ENCODE data around the gene CRYBA2. TPM values are rescaled to one million over a fixed set of nuclear protein-coding genes. Genes with fewer than 3 reads are reported as not detected.

The CRYBA2 gene
- total RNA-seq, 1 donor from 2014 or later = not detected

DNA sequence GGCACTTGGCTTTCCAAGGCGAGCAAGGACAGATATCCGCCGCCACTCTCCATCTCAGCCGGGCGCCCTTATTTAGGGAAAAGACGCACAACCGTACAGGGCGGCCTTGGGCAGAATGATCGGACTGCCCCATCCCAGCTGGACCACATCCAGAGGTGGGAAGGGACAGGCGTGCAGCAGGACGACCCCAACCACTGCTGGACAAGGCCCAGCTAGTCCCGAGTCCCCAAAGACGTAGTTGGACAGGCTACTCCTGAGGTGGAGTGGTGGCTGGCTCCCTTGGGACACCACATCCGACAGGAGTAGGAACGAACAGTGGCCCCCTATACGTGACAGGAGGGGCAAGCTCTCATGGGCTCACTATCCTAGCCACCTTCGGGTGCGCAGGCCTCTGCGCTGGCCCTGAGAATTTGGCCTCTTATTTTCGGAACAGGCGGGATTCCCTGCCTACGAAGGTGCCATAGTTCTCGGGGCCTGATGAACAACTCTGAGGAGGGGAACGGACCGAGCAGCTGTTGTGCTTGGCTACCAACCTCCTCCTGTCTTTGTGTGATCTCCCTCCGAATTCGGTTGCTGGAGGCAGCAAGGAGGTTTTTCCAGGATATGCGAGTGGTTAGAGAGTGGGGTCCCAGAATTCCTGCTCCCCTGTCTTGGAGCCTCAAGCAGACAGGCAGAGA lies 10.5 kb downstream of the CRYBA2 start:
- no peak for DNase-seq (ENCODE audit: low read depth in 2 of 2)

DNA sequence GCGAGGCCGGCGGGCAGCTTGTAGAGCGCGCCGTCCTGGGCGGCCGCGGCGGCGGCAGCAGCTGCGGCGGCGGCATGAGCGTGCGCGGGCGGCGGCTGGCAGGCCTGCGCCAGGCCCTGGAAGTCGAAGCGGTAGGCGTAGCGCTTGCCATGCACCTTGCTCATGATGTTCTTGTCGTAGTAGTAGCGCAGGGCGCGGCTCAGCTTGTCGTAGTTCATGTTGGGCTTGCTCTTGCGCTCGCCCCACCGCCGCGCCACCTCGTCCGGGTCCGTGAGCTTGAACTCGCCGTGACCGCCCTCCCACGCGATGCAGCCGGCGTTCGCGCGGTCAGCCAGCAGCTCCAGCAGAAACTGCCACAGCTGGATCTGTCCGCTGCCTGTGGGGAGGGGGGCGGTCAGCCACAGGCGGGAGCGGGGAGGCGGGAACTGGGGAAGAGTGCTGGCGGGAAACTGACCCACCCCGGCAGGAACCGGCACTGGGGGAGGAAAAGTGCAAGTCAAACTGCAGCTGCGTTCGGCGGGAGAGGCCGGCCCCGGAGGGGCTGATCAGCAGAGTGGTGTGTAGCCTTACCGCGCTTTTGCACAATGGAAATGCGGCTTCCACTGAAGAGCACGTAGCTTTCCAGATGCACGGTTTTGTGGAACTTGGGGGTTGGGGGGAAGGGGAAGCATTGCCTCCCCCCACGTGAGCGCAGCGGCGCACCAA lies 11.2 kb downstream of the CRYBA2 start:
- no peak for DNase-seq (ENCODE audit: low read depth in 2 of 2)

DNA sequence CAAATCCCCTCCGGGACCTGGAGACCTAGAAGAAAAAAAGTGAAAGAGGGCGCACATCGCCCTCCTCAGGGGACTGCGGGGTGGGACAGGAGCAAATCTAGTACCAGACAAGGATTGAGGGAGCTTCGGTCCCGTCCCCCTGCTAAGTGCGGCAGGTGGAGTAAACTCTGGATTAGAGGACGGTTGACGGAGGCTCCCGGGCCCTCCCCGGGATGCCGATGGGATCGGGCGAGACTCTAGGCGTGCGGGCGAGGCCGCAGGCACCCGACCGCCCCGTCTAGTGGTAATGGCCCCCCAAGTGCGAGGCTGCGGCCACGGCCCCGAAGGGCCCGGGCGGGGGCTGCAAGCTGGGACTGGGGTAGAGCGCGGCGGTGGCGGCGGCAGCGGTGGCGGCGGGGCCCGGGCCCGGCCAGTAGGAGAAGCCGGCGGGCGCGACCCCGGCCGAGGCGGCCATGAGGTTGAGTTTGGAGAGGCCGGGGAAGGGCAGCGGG lies 11.8 kb downstream of the CRYBA2 start:
- DNase-seq (ENCODE audit: low read depth in 2 of 2) = no peak

DNA sequence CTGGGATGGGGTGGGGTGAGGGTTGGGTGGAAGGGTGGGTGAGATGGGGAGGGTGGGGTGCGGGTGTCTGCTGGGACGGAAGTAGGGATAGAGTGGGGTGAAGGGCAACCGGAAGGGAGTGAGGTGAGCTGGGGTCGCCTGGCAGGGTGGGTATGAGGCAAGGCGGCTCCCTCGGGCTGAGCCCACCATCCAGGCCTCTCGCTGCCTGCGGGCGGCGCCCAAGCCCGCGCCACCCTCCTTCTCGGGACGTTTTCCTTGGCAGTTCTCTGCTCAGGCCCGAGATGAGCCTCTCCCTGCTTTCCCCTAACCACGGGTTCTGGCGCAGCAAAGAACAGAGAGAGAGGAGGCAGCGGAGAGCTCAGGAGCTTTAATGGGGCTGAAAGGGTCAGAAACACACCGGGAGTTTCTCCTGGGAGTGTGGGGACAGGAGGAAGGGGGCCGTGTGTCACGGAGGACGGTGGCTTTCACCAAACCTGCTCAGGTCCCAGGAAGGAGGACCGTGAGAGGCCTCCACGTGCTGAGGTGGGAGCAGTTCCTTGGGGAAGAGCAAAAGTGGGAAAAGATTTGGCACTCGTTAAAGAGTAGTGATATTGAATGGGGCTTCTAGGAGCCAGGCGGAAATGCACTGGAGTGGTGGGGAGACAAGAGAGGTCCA lies 12.4 kb downstream of the CRYBA2 start:
- DNase-seq (ENCODE audit: low read depth in 2 of 2) = no peak

DNA sequence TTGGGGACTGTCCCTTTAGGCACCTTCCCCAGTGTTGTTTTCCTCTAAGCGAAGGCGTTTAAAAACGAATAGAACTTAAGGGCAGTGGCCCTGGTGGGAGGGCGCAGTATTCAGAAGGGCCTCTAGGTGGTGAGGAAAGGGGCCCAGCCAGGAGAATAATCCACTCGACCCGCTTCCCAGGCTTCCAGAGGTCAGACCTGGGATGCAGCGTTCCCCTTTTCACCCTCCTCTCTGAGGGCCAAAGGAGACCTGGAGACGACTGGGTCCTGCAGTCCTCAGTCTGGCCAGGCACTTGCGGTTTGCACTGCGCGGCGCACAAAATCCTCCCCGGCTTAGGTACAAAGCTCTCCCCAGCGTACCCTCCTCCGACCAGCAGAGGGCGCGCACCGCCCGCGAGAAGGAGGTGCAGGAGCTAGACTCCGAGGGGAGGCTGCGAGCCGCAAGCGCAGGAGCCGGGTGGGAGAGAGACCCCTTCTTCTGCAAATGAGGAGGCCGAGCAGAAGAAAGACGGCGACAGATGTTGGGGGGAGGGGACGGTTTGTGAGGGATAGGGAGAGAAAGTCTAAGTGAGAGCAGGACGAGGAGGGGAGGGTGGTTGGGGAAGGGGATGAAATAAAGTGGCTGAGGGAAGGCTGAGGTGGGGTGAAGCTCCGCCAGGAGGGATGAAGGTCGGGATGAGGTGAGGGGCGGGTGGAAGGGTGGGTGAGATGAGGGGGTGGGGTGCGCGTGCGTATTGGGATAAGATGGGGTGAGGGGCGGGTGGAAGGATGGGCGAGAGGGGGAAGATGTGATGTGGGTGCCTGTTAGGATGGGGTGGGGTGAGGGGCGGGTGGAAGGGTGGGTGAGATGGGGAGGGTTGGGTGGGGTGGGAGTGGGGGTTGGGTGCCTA lies 13.1 kb downstream of the CRYBA2 start:
- peak; percentile 55 to 78 for DNase-seq (ENCODE audit: low read depth in 2 of 2)

DNA sequence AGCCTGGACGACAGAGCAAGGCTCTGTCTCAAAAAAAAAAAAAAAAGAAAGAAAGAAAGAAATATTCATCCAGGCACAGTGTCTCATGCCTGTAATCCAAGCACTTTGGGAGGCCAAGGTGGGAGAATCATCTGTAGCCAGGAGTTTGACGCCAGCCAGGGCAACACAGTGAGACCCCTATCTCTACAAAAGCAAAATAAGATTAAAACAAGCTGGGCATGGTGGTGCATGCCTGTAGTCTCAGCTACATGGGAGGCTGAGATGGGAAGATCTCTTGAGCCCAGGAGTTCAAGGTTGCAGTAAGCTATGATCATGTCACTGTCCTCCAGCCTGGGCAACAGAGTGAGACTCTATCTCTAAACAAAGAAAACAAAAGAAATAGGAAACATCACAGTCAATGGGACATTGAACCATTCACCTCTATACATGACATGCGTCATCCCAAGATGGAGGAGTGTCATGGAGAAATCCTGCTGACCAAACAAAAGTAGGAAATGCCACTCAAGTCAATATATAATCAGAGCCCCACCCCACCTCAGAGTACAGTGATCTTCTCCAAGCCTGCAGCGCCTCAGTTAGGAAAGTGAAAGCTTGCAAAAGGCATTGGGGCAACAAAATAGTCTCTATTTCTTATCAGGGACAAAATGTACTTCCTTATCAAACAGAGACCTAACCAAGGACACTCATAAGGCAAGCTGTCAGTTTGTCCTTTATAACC lies 18.0 kb downstream of the CRYBA2 start:
- DNase-seq (ENCODE audit: low read depth in 2 of 2) = no peak

DNA sequence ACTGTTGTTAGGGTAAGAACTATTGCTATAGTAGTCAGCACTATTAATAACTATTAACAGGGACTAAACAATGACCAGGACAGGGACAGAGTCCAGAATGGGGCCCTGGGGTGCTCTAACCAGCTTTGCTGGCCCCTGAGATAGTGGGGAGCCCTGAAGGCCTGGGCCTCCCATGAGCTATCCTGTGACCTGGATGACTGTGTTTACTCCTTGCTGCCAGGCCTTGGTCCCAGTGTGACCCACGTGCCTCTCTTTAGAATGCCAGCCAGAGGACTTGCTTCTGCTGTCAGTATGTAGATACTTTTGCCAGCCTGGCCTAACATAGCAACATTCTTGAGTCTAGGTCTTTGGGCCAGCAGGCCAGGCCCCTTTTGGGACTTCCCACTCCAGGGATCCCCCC lies 22.3 kb downstream of the CRYBA2 start:
- no peak for DNase-seq (ENCODE audit: low read depth in 2 of 2)

DNA sequence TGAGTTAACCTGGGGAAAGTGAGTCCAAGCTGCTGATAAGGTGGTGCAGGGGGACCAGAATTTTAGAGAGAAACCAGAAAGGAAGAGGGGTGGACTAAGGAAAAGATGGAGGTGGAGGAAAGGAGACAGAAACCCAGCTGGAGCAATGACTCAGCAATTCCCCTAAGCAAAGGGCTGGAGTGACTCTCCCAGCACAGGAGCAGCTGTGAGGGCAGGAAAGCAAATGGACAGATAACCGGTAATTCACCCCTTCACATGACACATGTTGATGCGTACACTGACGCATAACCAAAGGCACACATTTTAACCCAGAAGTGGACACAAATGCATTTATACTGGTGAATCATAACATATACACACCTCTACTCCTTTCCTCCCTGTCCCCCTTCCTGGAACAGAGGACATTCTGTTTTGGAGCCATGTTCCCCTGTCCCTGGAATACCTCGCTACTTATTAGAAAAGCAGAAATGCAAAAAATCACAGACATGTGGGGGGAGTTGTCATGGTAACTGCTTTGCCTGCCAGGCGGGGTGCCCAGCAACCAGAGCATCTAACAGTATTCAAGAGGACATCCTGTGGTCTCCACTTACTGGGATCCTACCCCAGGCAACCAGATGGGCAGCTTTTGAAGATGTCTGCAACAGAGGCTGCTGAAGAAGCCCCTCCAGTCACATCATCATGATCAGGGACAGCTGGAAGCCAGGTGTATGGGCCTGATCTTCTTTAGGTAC lies 29.0 kb downstream of the CRYBA2 start:
- DNase-seq (ENCODE audit: low read depth in 2 of 2) = no peak

DNA sequence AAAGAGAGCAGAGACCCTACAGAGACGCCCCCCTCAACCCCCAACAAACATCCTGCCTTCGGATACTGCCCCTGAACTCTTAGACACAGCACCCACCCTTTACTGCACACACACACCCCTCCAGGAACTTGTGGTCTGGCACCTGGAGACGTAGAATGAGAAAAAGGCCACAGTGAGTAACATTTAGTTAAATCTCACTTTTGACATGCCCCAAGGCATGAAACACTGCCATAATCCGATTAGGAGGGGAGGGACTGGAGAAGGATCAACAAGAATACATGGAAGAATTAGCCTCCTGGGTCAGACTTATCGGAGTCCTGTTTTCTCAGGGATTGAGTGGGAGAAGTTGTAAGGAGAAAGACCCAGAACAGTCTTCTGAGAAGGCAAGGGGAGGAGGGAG lies 29.6 kb downstream of the CRYBA2 start:
- no peak for DNase-seq (ENCODE audit: low read depth in 2 of 2)

DNA sequence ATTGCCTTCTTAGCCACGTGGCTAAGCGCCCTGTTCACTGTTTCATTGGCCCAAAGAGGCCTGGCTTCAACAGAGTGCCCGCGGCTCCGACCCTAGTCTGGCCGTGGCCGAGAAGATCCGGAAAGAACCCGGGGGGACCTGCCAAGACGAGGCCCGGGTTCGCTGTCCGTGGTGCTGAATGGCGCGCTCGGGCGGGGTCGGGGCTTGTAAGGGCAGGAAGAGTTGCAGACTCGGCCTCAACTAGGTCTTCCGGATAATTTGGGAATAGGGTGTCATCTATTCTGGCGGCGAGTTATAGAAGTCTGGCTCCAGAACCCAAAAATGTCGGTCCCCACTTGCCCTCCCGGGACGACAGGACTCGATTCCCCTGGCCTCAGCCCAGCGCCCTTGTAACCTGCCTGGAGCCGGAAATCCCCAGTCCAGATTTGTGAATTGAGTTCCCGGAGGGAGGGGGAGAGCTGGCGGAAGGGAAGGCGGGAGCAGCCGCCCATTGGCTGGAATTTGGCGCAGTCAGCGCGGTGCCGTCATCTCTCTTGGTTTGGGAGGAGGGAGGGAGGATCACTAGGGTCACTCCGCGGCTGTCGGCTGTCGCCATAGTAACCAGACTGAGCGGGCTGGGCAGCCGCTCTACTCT lies 30.2 kb downstream of the CRYBA2 start:
- peak in 1 of 2 donors; percentile 49 for DNase-seq (ENCODE audit: low read depth in 2 of 2)

DNA sequence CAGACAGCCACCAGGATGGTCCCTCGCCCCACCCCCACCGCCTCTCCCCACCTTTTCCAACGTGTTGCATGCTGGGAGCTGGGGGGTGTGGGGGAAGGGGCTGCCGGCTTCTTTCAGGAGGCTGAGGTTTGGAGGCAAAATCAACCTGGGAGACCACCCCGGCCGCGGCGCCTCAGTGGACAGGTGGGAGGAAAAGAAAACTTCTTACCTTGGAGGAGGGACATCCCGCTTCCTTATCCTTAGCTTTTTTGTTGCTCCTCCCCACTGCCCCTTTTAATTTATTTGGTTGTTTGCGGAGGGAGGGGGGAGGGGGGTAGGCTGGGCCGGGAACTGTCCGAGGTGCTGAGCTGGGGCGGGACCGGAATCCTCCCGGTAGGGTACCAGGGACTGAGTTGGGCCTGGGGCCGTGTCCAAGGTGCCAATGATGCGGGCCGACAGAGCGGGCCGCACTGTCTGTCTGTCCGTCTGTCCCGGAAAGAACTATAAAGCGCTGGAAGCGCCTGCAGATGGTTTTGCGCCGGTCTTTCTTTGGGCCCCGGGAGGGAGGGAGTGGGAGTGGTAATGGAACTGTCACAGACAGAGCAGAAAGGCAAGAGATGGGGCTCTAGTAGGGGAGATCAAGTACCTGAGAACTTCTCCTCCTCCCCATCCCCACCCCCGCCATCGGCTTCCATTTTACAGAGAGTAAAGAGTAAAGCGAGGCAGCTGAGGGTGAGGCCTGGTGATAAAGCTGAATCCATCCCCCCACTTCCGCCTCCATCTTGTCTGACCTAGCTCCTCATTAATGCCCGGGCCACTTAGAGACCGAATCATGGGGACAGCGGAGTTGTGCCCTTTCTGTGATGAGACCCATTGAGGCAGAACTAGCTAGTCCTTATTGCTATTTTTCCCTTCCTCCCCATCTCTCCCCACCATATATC lies 31.3 kb downstream of the CRYBA2 start:
- DNase-seq (ENCODE audit: low read depth in 2 of 2) = no peak

DNA sequence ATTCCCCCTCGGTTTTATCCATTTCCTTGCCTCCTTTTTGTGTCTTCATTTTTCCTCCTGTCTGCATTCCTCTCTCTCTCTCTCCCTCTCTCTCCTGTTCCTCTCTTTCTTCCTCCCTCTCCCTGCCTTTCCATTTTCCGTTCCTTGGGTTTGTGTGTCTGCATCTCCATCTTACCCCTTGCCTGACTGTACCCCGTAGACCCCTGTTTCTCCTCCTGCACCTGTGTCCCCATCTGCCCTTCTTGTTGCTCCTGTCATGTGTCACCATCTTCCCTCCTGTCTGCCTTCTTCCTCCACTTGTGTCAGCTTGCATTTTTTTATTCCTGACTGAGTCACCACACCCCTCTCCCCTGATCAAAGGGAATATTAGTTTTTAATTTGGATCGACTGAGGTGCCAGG lies 32.0 kb downstream of the CRYBA2 start:
- no peak for DNase-seq (ENCODE audit: low read depth in 2 of 2)

DNA sequence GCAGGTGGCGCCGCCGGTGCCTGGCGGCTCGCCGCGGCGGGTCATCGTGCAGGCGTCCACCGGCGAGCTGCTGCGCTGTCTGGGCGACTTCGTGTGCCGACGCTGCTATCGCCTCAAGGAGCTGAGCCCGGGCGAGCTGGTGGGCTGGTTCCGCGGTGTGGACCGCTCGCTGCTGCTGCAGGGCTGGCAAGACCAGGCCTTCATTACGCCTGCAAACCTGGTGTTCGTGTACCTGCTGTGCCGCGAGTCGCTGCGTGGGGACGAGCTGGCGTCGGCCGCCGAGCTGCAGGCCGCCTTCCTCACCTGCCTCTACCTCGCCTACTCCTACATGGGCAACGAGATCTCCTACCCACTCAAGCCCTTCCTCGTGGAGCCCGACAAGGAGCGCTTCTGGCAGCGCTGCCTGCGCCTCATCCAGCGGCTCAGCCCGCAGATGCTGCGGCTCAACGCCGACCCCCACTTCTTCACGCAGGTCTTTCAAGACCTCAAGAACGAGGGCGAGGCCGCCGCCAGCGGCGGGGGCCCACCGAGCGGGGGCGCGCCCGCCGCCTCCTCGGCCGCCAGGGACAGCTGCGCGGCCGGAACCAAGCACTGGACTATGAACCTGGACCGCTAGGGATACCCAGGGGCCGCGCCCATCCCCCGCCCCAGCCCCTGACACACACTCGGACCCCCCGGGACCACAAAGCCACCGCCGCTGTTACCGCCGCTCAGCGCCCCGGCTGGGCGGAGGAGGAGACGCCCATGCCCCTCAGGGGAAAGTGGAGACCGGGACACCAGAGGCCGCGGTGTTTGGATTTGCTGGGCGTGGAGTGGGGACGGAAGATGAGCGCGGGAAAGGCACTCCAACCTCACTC lies 32.7 kb downstream of the CRYBA2 start:
- no peak for DNase-seq (ENCODE audit: low read depth in 2 of 2)

DNA sequence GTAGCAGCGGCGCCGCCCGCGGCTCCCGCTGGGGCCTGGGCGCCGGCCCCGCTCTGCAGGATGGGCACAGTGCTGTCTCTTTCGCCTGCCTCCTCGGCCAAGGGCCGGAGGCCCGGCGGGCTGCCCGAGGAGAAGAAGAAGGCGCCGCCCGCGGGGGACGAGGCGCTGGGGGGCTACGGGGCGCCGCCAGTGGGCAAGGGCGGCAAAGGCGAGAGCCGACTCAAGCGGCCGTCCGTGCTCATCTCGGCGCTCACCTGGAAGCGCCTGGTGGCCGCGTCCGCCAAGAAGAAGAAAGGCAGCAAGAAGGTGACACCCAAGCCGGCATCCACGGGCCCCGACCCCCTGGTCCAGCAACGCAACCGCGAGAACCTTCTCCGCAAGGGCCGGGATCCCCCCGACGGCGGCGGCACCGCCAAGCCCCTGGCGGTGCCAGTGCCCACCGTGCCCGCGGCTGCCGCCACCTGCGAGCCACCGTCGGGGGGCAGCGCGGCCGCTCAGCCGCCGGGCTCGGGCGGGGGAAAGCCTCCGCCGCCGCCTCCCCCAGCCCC lies 33.4 kb downstream of the CRYBA2 start:
- no peak for DNase-seq (ENCODE audit: low read depth in 2 of 2)

DNA sequence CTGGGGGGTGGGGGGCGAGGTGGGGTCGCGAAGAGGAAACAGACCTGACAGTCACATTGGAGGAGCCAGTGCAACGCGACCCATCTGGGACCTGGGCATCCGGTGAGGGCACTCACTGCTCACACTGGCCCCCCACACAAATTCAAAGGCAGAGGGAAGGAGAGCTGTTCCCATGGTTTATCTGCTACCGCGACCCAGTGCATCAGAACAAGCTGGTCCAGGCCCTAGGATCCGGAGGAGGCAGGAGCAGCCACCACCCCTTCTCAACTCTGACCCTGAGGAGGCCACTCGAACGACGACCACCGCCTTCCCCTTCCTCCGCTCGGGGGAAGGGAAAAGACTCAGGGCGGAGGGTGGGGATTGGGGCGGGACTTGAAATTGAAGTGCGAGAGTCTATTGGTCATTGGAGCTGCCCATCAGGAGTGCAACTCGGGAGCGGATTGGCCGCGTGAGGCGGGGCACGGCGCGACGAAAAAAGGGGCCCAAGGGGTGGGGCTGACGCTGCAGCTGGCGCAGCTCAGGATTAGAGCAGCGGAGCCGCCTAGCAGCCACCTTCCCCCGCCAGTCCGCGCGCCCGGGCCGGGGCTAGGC lies 34.0 kb downstream of the CRYBA2 start, which contains the start of gene CDK5R2:
TSS of gene CDK5R2 (plus strand) at position 526 of the 591 bp plus-strand sequence. CDS start 155 bp downstream, outside the sequence.
- peak; percentile 52 to 73 for DNase-seq (ENCODE audit: low read depth in 2 of 2)

DNA sequence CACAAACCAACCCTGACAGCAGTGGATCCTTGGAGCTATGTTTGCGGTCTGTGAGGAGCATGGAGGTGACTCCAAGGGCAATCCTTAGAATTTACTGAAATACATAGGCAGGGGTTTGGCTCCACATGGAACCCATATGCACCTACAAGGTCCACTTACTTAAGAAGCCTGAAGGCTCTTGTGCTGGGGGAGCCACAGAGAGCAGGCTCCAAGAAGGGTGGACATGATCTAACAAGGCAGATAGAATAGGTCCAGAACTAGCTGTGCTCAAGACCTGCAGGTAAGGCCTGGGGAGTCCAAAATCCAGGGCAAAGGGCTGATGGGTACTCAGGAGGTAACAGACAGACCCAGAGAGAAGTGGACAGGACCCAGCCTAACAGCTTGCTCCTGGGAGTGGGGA lies 34.9 kb downstream of the CRYBA2 start:
- DNase-seq (ENCODE audit: low read depth in 2 of 2) = no peak

DNA sequence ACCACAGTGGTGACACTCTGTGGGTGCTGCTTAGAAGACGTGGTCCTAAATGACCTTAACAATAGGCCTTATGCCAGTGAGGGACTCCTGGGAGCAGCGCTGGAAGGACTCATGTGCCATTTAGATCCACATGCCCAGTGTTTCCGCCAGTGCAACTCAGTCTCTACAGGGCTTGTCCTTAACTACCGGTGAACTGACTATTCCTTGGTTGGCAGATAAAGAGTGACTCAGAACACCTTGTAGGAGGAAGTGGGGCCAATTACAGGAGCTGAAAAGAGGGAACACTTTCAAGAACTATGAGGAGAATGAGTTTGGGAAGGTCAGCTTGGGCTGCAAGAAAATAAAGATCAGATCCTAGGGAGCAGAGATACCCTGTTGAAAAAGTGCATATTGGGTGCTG lies 35.6 kb downstream of the CRYBA2 start:
- no peak for DNase-seq (ENCODE audit: low read depth in 2 of 2)
